Activated T-helper 1 cell treated with anti-CD3 and anti-CD28 coated beads, Interleukin-12 subunit alpha, Interleukin-12 subunit beta, Interleukin-2, Interleukin-4 antibody, amounts not matched to agents 30 ng/mL and 10 ng/mL and 1 ng/mL, durations not matched to agents 14 hours and 24 hours and 36 hours (primary cell): Measurements from ENCODE around the gene JPT1. TPM values are rescaled to one million over a fixed set of nuclear protein-coding genes. Genes with fewer than 3 reads are reported as not detected.

Experiments used
- DNase-seq: peaks from one replicate; pipeline ENCODE4 v3.0.0; 2021; ENCODE audit warnings: low spot score
- H3K27ac Mint-ChIP-seq: one replicate; pipeline ENCODE4 v1.8.0; 2021; ENCODE audit warnings: mild to moderate bottlenecking, mixed read lengths
- H3K27me3 Mint-ChIP-seq: one replicate; pipeline ENCODE4 v1.8.0; 2022; ENCODE audit warnings: mild to moderate bottlenecking, moderate library complexity, mixed read lengths; ENCODE audit not compliant: insufficient read depth
- H3K36me3 Mint-ChIP-seq: one replicate; pipeline ENCODE4 v1.8.0; 2021; ENCODE audit warnings: low read depth, mixed read lengths
- H3K4me1 Mint-ChIP-seq: one replicate; pipeline ENCODE4 v1.8.0; 2021; ENCODE audit warnings: low read depth, mixed read lengths
- H3K4me3 Mint-ChIP-seq: one replicate; pipeline ENCODE4 v1.8.0; 2021; ENCODE audit warnings: mild to moderate bottlenecking, moderate library complexity, mixed read lengths
- H3K9me3 Mint-ChIP-seq: one replicate; pipeline ENCODE4 v1.8.0; 2021; ENCODE audit warnings: mixed read lengths
- intact Hi-C: fragments of 100-400 bp; cut with micrococcal nuclease; formaldehyde crosslinking; loops from one replicate; pipeline ENCODE4 v1.15.1; 2024
- total RNA-seq: library from RNA; stranded (reverse); gene quantifications from 2 replicates; pipeline ENCODE4 v1.2.3, GENCODE V29; 2022

The JPT1 gene, protein sequence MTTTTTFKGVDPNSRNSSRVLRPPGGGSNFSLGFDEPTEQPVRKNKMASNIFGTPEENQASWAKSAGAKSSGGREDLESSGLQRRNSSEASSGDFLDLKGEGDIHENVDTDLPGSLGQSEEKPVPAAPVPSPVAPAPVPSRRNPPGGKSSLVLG
- total RNA-seq = 271 and 299 TPM in 2 replicates

DNA sequence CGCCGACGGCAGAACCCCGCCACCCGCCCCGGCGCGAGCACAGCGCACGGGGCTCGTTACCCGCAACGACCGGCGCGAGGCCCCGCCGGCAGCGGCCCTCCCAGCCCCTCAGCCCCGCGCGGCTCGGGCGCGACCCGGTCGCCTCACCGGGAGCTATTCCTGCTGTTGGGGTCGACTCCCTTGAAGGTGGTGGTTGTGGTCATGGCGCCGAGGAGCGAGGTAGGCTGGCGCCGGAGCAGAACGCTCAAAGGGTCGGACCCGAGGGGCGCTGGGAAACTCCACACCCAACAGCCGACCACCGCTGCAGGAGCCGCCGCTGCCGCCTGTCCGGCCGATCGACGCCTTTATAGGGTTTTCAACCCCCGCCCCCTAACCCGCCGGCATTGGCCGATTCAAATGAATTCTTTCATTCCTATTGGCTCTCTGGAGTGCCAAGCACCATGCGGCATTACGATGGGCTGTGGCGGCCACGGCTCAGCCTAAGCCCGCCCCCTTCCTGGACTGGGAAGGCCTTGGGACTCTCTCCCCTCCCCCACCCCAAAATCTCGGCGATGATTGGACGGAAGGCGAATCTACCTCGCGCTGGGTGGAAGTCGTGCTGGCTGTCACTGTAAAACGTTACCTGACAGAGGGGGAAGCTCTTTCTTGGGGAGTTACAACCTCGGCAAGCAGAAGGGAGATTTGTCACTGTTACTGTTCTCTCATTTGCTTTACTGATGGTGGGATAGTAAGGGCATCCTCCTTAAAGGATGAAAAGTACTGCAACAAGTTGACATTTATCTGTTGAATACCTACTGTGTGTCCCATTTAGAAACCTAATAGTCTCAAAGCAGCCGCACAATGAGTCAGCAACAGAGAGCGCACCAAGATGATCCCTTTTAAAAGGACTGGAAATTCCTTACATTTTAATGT is at the start of gene JPT1:
JPT1 (minus strand) TSS at position 318 of the 912 bp plus-strand sequence; CDS start at position 203, 115 bp downstream.
- Mint-ChIP-seq H3K4me3 (peak within 1 kb of the TSS; percentile 97), H3K9me3 (no peaks in the 10 kb centered on the region), H3K4me1 (peaks cover 34% of the 10 kb centered on the region), H3K27ac (peak within 1 kb of the TSS; percentile 93), H3K27me3 (no peaks in the 10 kb centered on the region), H3K36me3 (peaks cover 15% of the 10 kb centered on the region)
- DNase-seq = peak; percentile 97
- intact Hi-C loops = loop anchor here (1.0 to 5.0 kb wide), 10 partner anchors 16 to 135 kb away; partner anchors contain the start of genes ARMC7, ATP5PD, GGA3 and KCTD2

DNA sequence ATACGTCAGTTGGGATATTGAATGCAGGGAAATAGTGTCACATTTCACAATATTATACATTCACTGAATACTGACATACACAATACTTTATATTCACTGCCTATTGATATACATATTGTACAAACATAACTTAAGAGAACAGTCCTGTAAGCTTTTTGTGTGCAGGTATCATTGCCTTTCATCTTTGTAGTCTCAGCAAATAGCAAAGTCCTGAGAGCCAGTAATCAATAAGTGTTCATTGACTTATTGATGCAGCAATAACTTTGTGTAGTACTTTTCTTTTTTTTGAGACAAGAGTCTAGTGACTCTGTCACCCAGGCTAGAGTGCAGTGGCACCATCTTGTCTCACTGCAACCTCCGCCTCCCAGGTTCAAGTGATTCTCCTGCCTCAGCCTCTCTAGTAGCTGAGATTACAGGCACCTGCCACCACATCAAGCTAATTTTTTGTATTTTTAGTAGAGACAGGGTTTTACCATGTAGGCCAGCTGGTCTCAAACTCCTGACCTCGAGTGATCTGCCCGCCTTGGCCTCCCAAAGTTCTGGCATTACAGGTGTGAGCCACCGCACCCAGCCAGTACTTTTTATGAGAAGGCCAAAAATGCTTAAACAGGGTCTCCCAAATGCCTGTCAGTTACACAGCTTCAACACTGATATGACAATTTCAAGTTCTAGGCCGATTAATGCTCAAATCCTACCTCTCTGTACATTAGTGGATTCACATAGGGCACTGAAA is 45.7 kb upstream of the JPT1 start:
- Mint-ChIP-seq H3K4me1 (peaks cover 11% of the 10 kb centered on the region), H3K4me3 (no peak overlapping the region), H3K27ac (no peak overlapping the region), H3K27me3 (no peaks in the 10 kb centered on the region), H3K36me3 (no peaks in the 10 kb centered on the region), H3K9me3 (no peaks in the 10 kb centered on the region)
- no peak for DNase-seq
- intact Hi-C loops = loop anchor here (5.0 kb wide), 1 partner anchor 68 kb away; the partner anchor contains the start of gene NT5C

DNA sequence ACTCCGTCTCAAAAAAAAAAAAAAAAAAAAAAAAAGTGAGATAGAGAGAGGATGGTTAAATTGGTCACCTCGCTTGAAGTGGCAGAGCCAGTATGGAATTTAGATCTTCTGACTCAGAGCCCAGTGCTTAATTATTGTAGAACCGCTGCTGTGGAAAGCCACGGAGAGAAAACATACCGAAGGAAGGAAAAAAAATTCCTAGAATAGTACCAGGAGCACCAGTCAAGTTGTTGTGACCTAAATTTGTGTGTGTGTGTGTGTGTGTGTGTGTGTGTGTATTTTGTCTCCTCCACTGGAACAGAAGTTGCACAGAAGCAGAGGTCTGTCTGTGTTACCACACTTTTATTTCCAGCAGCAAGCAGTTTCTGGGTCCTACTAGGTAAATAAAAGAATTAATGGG is 40.6 kb upstream of the JPT1 start:
- no peaks in the 10 kb centered on the region for H3K4me1 Mint-ChIP-seq
- H3K4me3 Mint-ChIP-seq = no peak overlapping the region

DNA sequence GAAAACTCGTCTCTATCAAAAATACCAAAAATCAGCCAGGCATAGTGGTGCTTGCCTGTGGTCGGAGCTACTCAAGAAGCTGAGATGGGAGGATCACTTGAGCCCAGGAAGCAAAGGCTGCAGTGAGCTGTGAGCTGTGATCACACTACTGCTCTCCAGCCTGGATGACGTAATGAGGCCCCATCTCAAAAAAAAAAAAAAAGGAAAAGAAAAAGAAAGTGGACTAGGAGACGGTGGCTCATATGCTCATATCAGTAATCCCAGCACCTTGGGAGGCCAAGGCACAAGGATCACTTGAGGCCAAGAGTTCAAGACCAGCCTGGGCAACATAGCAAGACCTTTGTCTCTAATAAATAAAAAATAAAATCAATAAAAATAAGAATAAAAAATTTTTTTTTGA is 37.3 kb upstream of the JPT1 start:
- DNase-seq = no peak
- H3K36me3 Mint-ChIP-seq = no peaks in the 10 kb centered on the region
- intact Hi-C loops = no loop called here
- H3K9me3 Mint-ChIP-seq = no peaks in the 10 kb centered on the region
- no peak overlapping the region for H3K4me3 Mint-ChIP-seq
- peaks cover 8% of the 10 kb centered on the region for H3K4me1 Mint-ChIP-seq
- no peak overlapping the region for H3K27ac Mint-ChIP-seq
- no peaks in the 10 kb centered on the region for H3K27me3 Mint-ChIP-seq

More for the DNA sequence above, 40.6 kb upstream of the JPT1 start:
- intact Hi-C loops = no loop called here
- no peak for DNase-seq
- Mint-ChIP-seq H3K27ac (no peak overlapping the region), H3K27me3 (no peaks in the 10 kb centered on the region), H3K36me3 (no peaks in the 10 kb centered on the region), H3K9me3 (no peaks in the 10 kb centered on the region)

DNA sequence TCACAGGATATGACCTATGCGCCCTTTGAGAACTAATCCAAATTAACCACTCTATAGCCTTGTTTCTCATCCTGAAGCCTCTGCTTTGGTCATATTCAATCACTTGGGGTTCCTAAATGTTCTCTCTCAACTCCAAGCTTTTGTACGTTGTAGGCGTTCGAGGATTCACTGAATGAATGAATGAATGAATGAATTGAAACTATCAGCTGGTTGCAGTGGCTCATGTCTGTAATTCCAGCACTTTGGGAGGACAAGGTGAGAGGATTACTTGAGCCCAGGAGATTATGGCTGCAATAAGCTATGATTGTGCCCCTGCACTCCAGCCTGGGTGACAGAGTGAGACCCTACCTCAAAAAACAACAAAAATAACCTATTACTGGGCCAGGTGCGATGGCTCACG is 34.3 kb upstream of the JPT1 start:
- Mint-ChIP-seq H3K27ac (no peak overlapping the region), H3K9me3 (no peaks in the 10 kb centered on the region), H3K27me3 (no peaks in the 10 kb centered on the region), H3K4me3 (no peak overlapping the region), H3K4me1 (peaks cover 19% of the 10 kb centered on the region), H3K36me3 (peaks cover 3% of the 10 kb centered on the region)
- intact Hi-C loops = loop anchor here (1.0 to 10.0 kb wide), 4 partner anchors 7 to 216 kb away; partner anchors contain the start of genes GRB2 and NUP85
- DNase-seq = no peak

DNA sequence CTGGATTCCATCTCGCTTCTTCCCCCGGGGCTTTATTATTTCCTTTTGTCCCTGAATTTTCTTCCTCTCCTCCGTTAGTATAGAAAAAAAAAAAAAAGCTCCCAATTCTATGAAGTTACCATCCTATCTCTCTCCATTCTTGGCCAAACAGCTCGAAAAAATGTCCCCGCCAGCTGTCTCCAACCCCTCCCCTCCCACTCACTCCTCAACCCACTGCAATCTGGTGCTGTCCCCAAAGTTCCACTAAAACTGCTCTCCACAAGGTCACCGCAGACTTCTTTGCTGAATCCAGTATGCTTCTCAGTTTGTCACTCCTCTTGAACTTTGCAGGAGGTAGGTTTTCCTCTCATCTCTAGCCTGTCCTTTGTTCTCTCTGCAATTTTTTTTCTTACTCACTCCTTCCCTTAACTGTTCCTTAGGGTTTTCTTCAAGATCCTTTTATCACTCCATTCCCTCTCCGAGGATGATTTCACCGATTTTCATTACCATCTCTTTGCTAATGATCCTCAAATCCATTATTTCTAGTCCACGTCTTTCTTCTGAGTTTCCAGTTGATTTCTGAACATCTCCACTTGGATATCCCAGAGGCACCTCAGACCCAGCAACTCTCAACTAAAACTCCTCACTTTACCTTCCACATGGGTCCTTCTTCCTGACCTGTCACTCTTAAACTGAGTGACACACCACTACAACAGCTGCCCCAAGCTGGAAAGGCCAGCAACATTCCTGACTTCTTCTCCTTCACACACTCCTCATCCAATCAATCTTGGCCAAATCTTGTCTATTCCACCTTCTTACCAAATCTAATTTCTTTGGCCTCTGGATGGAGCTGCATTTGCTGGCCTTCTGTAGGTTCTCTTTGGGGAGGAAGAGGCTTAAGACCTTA is 29.9 kb upstream of the JPT1 start:
- H3K36me3 Mint-ChIP-seq = peaks cover 20% of the 10 kb centered on the region
- no peak for DNase-seq
- H3K9me3 Mint-ChIP-seq = no peaks in the 10 kb centered on the region
- intact Hi-C loops = loop anchor here (1.0 to 10.0 kb wide), 6 partner anchors 21 to 221 kb away; partner anchors contain the start of genes ATP5PD, GGA3, GRB2 and JPT1
- H3K27me3 Mint-ChIP-seq = no peaks in the 10 kb centered on the region
- H3K4me3 Mint-ChIP-seq = peak overlapping the region; percentile 83
- H3K4me1 Mint-ChIP-seq = peaks cover 34% of the 10 kb centered on the region
- H3K27ac Mint-ChIP-seq = peak overlapping the region; percentile 98

DNA sequence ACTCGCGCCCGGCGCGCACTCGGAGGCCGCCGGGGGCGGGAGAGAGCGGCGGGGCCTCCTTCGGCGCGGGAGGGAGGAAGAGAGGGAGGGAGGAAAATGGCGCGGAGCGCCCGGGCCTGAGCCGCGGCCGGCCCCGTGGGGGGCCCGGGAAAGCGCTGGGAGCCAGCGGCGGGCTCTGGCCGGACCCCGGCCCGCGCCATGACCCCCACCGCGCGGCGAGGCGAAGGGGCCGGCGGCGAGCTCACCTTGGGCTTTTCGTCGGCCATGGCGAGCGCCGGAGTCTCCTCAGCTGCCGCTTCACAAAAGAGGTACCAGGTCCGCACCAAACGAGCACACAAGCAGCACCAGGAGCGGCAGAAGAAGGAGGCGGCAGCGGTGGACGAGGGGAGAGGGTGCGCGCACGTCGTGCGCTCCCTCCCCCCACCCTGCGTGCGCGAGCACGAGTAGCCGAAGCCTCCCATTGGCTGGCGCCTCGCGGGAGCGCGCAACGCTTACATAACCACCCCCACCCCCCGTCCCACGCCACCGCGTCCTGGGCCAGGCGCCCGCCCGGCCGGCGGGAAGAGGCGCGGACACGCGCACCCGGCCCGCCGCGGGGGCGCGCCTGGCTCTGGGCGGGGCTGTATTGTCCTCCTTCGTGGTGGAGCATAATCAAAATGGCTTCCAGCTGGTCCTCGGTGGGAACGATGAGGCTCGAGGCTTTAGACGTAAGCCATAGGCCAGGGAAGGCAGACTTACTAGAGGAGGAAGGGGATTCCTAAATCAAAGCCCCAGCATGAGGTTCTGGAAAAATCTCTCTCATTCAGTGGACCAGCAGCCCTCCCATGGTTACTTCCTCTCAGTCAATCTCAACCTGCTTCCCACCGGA is 28.5 kb upstream of the JPT1 start, which contains the start of gene SUMO2:
SUMO2 (minus strand) TSS at position 391 of the 868 bp plus-strand sequence; CDS start at position 266, 125 bp downstream.
- intact Hi-C loops = loop anchor here (1.0 to 10.0 kb wide), 7 partner anchors 22 to 222 kb away; partner anchors contain the start of genes ATP5PD, GGA3, GRB2 and JPT1
- Mint-ChIP-seq H3K4me3 (peak within 1 kb of the TSS; percentile 99), H3K9me3 (no peaks in the 10 kb centered on the region)

DNA sequence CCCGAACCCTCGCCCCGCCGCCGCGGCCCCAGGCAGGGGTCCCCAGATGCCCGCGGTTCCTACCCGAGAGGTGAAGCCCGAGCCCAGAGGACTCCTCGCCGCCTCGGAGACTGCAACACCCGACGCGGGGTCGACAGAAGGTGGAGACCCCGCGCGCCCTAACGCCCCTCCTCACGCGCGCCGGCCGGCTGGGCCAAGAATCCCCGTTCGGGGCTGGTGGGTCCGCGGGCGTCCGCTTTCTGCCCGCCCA is 27.9 kb upstream of the JPT1 start:
- Mint-ChIP-seq H3K9me3 (no peaks in the 10 kb centered on the region), H3K36me3 (peaks cover 20% of the 10 kb centered on the region), H3K27me3 (no peaks in the 10 kb centered on the region), H3K4me1 (peaks cover 38% of the 10 kb centered on the region), H3K4me3 (peak overlapping the region; percentile 99), H3K27ac (peak overlapping the region; percentile 87)
- intact Hi-C loops = loop anchor here (1.0 to 10.0 kb wide), 5 partner anchors 51 to 223 kb away; partner anchors contain the start of genes ATP5PD, GGA3, GRB2 and KCTD2
- DNase-seq = no peak

More for the DNA sequence above, 28.5 kb upstream of the JPT1 start, which contains the start of gene SUMO2:
- DNase-seq = peak; percentile 93
- Mint-ChIP-seq H3K27ac (peak within 1 kb of the TSS; percentile 98), H3K36me3 (peaks cover 20% of the 10 kb centered on the region), H3K27me3 (no peaks in the 10 kb centered on the region), H3K4me1 (peaks cover 38% of the 10 kb centered on the region)

DNA sequence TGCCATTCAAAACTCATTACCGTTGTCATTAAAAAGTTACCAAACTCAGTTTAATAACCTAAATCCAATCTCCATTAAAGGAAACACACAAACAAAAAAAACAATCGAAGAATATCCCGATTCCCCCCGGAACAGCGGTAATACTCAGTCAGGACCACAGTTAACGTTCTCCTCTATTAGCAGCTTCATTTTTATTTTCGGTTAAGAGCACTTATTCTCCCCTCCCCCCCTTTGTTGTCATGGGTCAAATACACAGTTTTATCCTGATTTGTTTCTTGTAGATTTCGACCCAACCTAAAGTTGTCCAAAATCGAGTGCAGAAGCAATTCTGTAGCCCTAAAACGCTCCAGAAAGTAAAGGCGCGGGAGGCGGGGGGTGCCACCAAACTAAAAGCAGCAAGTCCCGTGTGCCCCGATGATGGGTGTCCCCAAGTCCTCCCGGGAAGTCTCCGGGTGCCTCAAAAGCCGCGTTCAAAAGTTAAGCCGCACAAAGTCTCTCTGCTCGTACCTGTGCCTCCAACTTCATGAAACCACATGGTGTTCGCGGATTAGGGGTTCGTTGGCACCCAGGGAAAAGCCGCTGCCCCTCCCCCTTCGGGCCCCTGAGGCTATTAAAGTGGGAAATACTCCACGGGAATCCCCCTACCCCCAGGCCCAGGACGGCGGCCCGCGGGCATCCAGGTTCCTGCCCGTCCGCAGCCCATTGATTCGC is 27.5 kb upstream of the JPT1 start:
- intact Hi-C loops = loop anchor here (1.0 to 10.0 kb wide), 6 partner anchors 8 to 223 kb away; partner anchors contain the start of genes ATP5PD, GGA3, GRB2 and KCTD2
- peaks cover 38% of the 10 kb centered on the region for H3K4me1 Mint-ChIP-seq
- H3K9me3 Mint-ChIP-seq = no peaks in the 10 kb centered on the region
- peaks cover 21% of the 10 kb centered on the region for H3K36me3 Mint-ChIP-seq
- H3K27me3 Mint-ChIP-seq = no peaks in the 10 kb centered on the region
- peak; percentile 27 for DNase-seq
- H3K4me3 Mint-ChIP-seq = peak overlapping the region; percentile 99
- peak overlapping the region; percentile 87 for H3K27ac Mint-ChIP-seq

DNA sequence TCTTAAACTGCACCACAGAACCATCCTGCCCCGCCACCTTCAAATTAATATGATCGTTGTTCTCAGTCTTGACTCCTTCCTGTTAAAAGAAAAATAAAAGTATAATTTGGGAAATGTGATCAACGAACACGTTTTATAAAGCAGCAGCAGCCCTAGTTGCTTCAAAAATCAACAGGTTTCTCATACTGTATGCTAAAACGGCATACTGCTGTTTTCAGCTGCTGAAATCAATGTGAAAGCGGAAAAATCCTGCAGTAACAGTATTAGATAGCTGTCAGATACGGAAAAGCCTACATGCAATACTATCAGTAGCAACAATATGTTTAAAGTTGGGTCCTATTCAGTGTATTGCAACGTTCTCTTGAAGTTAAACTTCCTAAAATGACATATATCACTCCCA is 26.8 kb upstream of the JPT1 start:
- no peak for DNase-seq
- H3K4me3 Mint-ChIP-seq = peak overlapping the region; percentile 99
- H3K27ac Mint-ChIP-seq = peak overlapping the region; percentile 87
- peaks cover 42% of the 10 kb centered on the region for H3K4me1 Mint-ChIP-seq
- H3K27me3 Mint-ChIP-seq = no peaks in the 10 kb centered on the region
- intact Hi-C loops = loop anchor here (1.0 to 10.0 kb wide), 2 partner anchors 8 to 224 kb away; partner anchors contain the start of gene GRB2
- peaks cover 26% of the 10 kb centered on the region for H3K36me3 Mint-ChIP-seq
- no peaks in the 10 kb centered on the region for H3K9me3 Mint-ChIP-seq
